ENCODE data around the gene SCNM1. TPM values are rescaled to one million over a fixed set of nuclear protein-coding genes. Genes with fewer than 3 reads are reported as not detected.

The SCNM1 gene
- total and polyA plus RNA-seq, 11 donors, result 11.5 to 44.4 (median 18.4) TPM

- 26 to 37% (median 34%) methylated on average over 6 to 7 of the region's 7 CpGs for WGBS, 4 donors
- H3K27me3 ChIP-seq, result peaks cover 0 to 5% (median 0%) of the 10 kb centered on the region in 9 donors
- peak in 3 of 4 donors; percentile 2 to 48 (median 11) for ATAC-seq
- no peak for TF ChIP-seq POLR2A (IDR thresholded peaks at IDR 0.05)
- TF ChIP-seq CTCF (IDR thresholded peaks at IDR 0.05), result no peak
- peak overlapping the region; percentile 79 to 92 (median 87) for H3K27ac ChIP-seq
- H3K4me1 ChIP-seq, result peaks cover 13 to 58% (median 39%) of the 10 kb centered on the region in 12 donors
- H3K9me3 ChIP-seq, result no peaks in the 10 kb centered on the region
- peaks cover 0 to 24% (median 10%) of the 10 kb centered on the region in 9 donors for H3K36me3 ChIP-seq
- intact Hi-C loops (cut with DNase I), result loop anchor here in 2 of 10 donors (5.0 to 10.0 kb wide), 3 partner anchors 37 to 137 kb away; partner anchors contain the start of genes MINDY1 (in 1 of the 2) and PRUNE1 (in 1 of the 2)
- DNase-seq, result peak in 3 of 5 donors; percentile 65 to 75 (median 75)
- H3K4me3 ChIP-seq, result peak overlapping the region; percentile 66 to 97 (median 84)
Measured at GRCh38 chr1:151144474-151145303, 21.3 kb upstream of the SCNM1 start.

GRCh38 chr1:151145304-151146071 lies 20.5 kb upstream of the SCNM1 start:
- DNase-seq (peak in 4 of 5 donors; percentile 45 to 72 (median 54)), ATAC-seq (peak in 3 of 4 donors; percentile 0 to 4 (median 1))
- Histone ChIP-seq H3K27me3 (peaks cover 0 to 5% (median 0%) of the 10 kb centered on the region in 9 donors), H3K36me3 (peaks cover 0 to 16% (median 3%) of the 10 kb centered on the region in 9 donors), H3K4me1 (peaks cover 13 to 58% (median 39%) of the 10 kb centered on the region in 12 donors), H3K4me3 (peak overlapping the region; percentile 66 to 97 (median 84)), H3K27ac (peak overlapping the region; percentile 79 to 92 (median 87)), H3K9me3 (no peaks in the 10 kb centered on the region)
- TF ChIP-seq POLR2A (IDR thresholded peaks at IDR 0.05) (no peak), CTCF (IDR thresholded peaks at IDR 0.05) (no peak)
- 2 to 7% (median 4%) methylated on average over 37 to 43 of the region's 43 CpGs for WGBS, 4 donors
- intact Hi-C loops (cut with DNase I), result loop anchor here in 2 of 10 donors (2.0 to 10.0 kb wide), 3 partner anchors 19 to 138 kb away; partner anchors contain the start of genes LYSMD1 (in 1 of the 2), MINDY1 (in 1 of the 2) and PRUNE1 (in 1 of the 2)

GRCh38 chr1:151146072-151146411 lies 19.9 kb upstream of the SCNM1 start:
- Histone ChIP-seq H3K27ac (peak overlapping the region; percentile 79 to 92 (median 87)), H3K4me3 (peak overlapping the region; percentile 66 to 97 (median 84)), H3K36me3 (peaks cover 0 to 15% (median 3%) of the 10 kb centered on the region in 9 donors), H3K27me3 (peaks cover 0 to 5% (median 0%) of the 10 kb centered on the region in 9 donors), H3K9me3 (no peaks in the 10 kb centered on the region), H3K4me1 (peaks cover 13 to 58% (median 39%) of the 10 kb centered on the region in 12 donors)
- TF ChIP-seq CTCF (IDR thresholded peaks at IDR 0.05) (no peak), POLR2A (IDR thresholded peaks at IDR 0.05) (no peak)
- intact Hi-C loops (cut with DNase I), result loop anchor here in 2 of 10 donors (2.0 to 10.0 kb wide), 3 partner anchors 19 to 139 kb away; partner anchors contain the start of genes LYSMD1 (in 1 of the 2), MINDY1 (in 1 of the 2) and PRUNE1 (in 1 of the 2)
- WGBS, 4 donors, result 0 to 2% (median 1%) methylated on average over 11 to 26 of the region's 26 CpGs
- DNase-seq (no peak), ATAC-seq (peak in 3 of 4 donors; percentile 1 to 2 (median 1))

Measured in heart left ventricle (tissue), 16 donors.